ENCODE results near the gene PIN1.
"Not testable (repeated sequence)": the region's sequence is repeated elsewhere in the genome, so short reads cannot be mapped to it uniquely, and the experiment has no call there.

PIN1 gene

GRCh38 chr19:9818734-9819595 is 16.2 kb upstream of the PIN1 start, which contains the start of gene FBXL12:
TSS of gene FBXL12 (minus strand) at chr19:9819079. CDS start at chr19:9818813, 266 bp downstream.
- DNase-seq (ENCODE audit: low spot score): peak; percentile 100

DNA sequence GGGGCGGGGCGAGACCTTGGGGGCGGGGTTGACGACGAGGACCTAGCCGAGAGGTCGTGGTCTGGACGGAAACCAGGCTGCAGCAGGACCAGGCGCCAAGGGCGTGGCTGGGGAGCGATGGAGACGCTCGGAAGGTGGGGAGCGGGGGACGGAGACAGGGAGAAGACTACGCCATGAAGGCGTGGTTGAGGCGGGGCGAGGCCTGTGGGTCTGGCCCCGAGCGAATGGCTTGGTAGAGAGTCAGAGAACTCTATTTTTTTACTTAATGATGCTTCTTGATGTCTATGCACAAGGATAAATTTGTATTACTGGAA is 15.6 kb upstream of the PIN1 start:
- DNase-seq (ENCODE audit: low spot score): no peak

- DNase-seq (ENCODE audit: low spot score): not testable (repeated sequence)
Measured at GRCh38 chr19:9820034-9820433, 15.1 kb upstream of the PIN1 start.

GRCh38 chr19:9823816-9824215 is 11.3 kb upstream of the PIN1 start:
- DNase-seq (ENCODE audit: low spot score): no peak

GRCh38 chr19:9827289-9828238 is 7.6 kb upstream of the PIN1 start, which contains the start of gene UBL5:
TSS of gene UBL5 (plus strand) at chr19:9827918. CDS start at chr19:9828338, 420 bp downstream.
- peak; percentile 90 for DNase-seq (ENCODE audit: low spot score)

GRCh38 chr19:9828551-9829063 is 6.5 kb upstream of the PIN1 start:
- no peak for DNase-seq (ENCODE audit: low spot score)

DNA sequence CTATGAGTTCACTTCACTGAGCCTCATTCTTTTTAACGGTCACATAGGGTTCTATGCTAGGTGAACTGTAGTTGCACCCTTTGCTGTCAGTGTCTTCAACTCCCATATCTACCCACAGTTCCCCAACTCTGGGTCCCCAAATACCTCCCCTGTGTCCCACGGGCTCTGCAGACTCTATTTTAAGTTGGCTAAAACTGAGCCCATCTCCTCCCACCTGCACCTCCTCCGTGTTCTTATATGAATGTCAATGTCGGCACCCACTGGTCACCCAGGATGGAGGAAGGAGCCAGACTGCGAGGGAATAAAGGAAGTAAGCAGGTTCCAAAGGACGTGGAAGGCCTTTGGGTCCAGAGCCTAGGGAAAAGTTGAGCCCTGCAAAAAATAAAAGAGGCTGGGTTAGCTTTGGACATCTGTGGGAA is 802 bp upstream of the PIN1 start:
- no peak for DNase-seq (ENCODE audit: low spot score)

DNA sequence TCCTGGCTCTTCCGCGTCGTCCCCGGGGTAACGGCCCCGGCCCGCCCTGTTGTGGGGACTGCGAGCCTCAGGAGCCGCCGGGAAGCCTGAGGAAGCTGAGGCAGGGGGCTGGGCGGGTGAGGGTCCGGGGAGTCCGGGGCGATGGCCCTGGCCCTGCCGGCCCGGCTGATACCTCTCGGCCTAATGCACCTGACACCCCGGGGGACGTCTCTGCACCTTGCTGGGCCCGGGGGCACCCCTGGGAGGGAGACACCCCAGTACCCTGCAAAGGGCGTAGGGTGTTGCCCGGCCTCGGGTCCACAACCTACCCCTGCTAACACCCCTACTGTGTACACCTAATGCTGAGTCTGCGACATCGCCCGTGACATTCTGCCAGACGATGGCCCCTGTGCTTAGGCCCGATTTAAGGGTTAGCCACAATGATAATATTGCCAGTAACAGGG is 410 bp downstream of the PIN1 start:
- DNase-seq (ENCODE audit: low spot score): no peak

DNA sequence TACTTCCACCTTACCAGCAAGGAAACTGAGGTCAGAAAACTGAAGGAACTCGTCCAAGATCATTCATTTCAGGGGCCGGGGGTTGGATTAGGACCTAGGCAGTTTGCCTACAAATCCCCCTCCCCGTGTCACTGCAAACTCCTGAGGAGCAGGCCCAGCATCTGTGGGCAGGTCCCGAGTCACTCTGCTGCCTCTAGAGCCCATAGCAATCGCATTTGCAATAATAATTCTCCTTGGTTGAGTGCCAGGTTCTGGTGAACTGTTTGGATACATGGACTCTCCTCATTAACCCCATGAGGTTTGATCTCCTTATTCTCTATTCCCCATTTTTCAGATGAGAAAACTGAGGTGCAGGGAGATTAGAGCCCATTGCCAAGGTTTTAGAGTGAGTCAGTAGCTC is 903 bp downstream of the PIN1 start:
- no peak for DNase-seq (ENCODE audit: low spot score)

- no peak for DNase-seq (ENCODE audit: low spot score)
Measured at GRCh38 chr19:9838324-9838723, 3.2 kb downstream of the PIN1 start.

- no peak for DNase-seq (ENCODE audit: low spot score)
Measured at GRCh38 chr19:9839415-9839814, 4.3 kb downstream of the PIN1 start.

DNA sequence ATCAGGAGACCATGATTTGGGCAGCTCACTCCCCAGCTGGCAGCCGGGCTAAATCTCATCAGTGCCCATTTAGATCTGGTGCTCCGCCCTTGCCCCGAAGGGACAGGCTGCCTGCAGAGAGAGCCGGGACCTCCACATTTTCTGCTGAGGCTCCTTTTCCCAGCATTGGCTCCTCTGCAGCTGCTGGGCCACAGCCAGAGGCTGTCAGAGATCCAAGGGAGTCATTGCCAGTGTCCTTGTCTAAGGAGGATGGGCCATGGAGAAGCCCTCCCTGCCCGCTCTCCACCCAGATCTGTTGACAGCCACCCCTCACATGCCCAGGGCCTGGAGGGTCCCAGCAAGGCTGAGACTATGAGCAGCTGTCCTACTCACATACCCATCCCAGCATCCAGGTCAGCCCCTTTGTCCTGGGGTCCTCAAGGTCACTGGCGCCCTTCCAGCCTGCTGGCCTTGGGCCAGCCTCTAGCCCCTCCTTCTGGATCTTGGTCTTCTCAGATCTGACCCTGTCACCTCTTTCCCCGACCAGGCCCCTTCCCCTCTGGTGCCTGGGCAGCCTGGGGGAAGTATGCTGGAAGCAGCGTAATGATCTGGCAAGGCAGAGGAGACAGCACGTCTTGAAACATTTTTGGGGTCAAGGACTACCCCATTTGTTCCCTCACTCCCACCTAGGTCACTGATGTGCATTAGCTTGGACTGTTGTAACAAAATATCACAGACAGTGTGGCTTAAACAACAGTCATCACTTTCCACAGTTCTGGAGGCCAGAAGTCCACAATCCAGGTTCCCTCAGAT is 7.9 kb downstream of the PIN1 start:
- no peak for DNase-seq (ENCODE audit: low spot score)

GRCh38 chr19:9843626-9844273 is 8.6 kb downstream of the PIN1 start:
- DNase-seq (ENCODE audit: low spot score): not testable (repeated sequence)

GRCh38 chr19:9847087-9847671 is 12.1 kb downstream of the PIN1 start:
- DNase-seq (ENCODE audit: low spot score): no peak

DNA sequence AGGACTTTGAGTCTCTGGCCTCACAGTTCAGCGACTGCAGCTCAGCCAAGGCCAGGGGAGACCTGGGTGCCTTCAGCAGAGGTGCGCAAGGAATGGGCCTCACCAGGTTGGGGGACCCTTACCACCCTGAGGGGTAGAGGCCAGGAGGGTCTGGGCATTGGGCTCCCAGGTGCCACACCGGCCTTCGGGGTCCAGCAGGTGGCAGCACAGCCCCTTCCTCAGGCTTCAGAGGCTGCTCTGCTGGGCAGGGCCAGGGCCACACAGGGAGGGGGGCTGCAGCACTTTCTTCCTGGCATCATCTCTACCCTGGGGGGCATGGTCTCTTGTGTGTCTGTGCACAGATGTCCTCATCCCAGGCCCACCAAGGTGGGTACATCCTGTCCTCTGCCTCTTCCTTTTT is 12.9 kb downstream of the PIN1 start:
- peak; percentile 52 for DNase-seq (ENCODE audit: low spot score)

- no peak for DNase-seq (ENCODE audit: low spot score)
Measured at GRCh38 chr19:9848762-9849161, 13.6 kb downstream of the PIN1 start.

GRCh38 chr19:9849791-9850190 is 14.7 kb downstream of the PIN1 start:
- DNase-seq (ENCODE audit: low spot score): no peak

- no peak for DNase-seq (ENCODE audit: low spot score)
Measured at GRCh38 chr19:9850235-9850959, 15.3 kb downstream of the PIN1 start.

- DNase-seq (ENCODE audit: low spot score): no peak
Measured at GRCh38 chr19:9854282-9854846, 19.2 kb downstream of the PIN1 start.

DNA sequence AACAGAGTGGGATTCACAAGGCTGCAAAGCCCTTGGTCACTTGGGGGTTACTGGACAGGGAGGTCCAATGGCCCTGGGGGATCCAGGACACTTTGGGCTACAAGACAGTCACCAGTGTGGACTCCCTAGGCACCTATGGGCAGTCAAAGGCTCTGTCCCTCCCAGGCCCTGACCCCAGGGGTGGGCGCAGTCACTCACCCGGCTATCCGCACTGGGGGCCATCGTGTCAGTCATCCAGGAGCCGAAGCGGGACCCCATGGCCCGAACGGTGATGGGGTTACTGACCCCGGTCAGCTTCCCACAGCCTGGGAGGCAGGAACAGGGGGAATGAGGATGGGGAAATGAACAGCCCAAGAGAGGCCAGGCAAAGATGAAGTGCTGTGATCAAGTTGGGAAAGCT is 21.5 kb downstream of the PIN1 start:
- DNase-seq (ENCODE audit: low spot score): no peak

Measured in CD4-positive, alpha-beta T cell treated with Interleukin-6 at 100 ng/mL for 8 hours (primary cell).